NB4 (cell line): Measurements from ENCODE around the gene UVRAG.

Source experiments
- DNase-seq: peaks from one replicate; pipeline ENCODE4 v3.0.0; 2010; ENCODE audit warnings: low read depth
- H3K4me3 ChIP-seq: one replicate; pipeline ENCODE4 v1.5.1; 2011; ENCODE audit warnings: mild to moderate bottlenecking, low read depth, low read length, moderate library complexity
- CTCF ChIP-seq: IDR thresholded peaks from one replicate; pipeline ENCODE4 v1.5.1; 2012; ENCODE audit warnings: low read depth, low read length
- MAX ChIP-seq: IDR thresholded peaks from 2 replicates; pipeline ENCODE4 v1.6.1; 2011; ENCODE audit warnings: low read depth, low read length
- MYC ChIP-seq: IDR thresholded peaks from 2 replicates; pipeline ENCODE4 v1.6.1; 2011; ENCODE audit warnings: low read depth, low read length
- POLR2A ChIP-seq: IDR thresholded peaks from 2 replicates; pipeline ENCODE4 v1.6.1; 2011; ENCODE audit warnings: mild to moderate bottlenecking; ENCODE audit not compliant: insufficient read length; ENCODE audit errors: extremely low read depth

The UVRAG gene

GRCh38 chr11:76153571-76153923 lies 338.5 kb downstream of the UVRAG start:
- TF ChIP-seq POLR2A (no peak), MAX (no peak), CTCF (no peak), MYC (no peak)
- no peak for DNase-seq
- no peak overlapping the region for H3K4me3 ChIP-seq

- no peak overlapping the region for H3K4me3 ChIP-seq
- TF ChIP-seq MAX (no peak), POLR2A (no peak), CTCF (no peak), MYC (no peak)
- DNase-seq = no peak
These were observed 340.7 kb downstream of the UVRAG start for GRCh38 chr11:76155500-76156227.

GRCh38 chr11:76156971-76157427 lies 342.0 kb downstream of the UVRAG start:
- no peak for TF ChIP-seq MYC
- TF ChIP-seq MAX = no peak
- TF ChIP-seq CTCF = no peak
- TF ChIP-seq POLR2A = no peak
- no peak overlapping the region for H3K4me3 ChIP-seq
- no peak for DNase-seq

GRCh38 chr11:76157891-76158290 lies 342.9 kb downstream of the UVRAG start:
- no peak for DNase-seq
- H3K4me3 ChIP-seq = no peak overlapping the region
- TF ChIP-seq POLR2A (no peak), MYC (no peak), CTCF (no peak), MAX (no peak)

- H3K4me3 ChIP-seq = no peak overlapping the region
- no peak for DNase-seq
- TF ChIP-seq CTCF (no peak), MAX (no peak), POLR2A (no peak), MYC (no peak)
These were observed 343.6 kb downstream of the UVRAG start for GRCh38 chr11:76158394-76159302.
